ENCODE results near the gene PLEKHM2. TPM values are rescaled to one million over a fixed set of nuclear protein-coding genes. Genes with fewer than 3 reads are reported as not detected.

Gene PLEKHM2
- total RNA-seq, 1 donor from 2014 or later, result 88.1 TPM

GRCh38 chr1:15760520-15761211, 76.5 kb downstream of the PLEKHM2 start:
- H3K4me3 Mint-ChIP-seq (ENCODE audit: unreplicated experiment), result peak overlapping the region; percentile 84
- H3K27ac Mint-ChIP-seq (ENCODE audit: unreplicated experiment), result peak overlapping the region; percentile 95
- DNase-seq (ENCODE audit: extremely low spot score, unreplicated experiment), result no peak
- H3K36me3 Mint-ChIP-seq (ENCODE audit: unreplicated experiment), result peaks cover 14% of the 10 kb centered on the region
- H3K9me3 Mint-ChIP-seq (ENCODE audit: unreplicated experiment), result no peaks in the 10 kb centered on the region
- H3K27me3 Mint-ChIP-seq (ENCODE audit: unreplicated experiment), result no peaks in the 10 kb centered on the region
- TF ChIP-seq CTCF (IDR thresholded peaks at IDR 0.05), result no peak
- peaks cover 59% of the 10 kb centered on the region for H3K4me1 Mint-ChIP-seq (ENCODE audit: unreplicated experiment)

DNA sequence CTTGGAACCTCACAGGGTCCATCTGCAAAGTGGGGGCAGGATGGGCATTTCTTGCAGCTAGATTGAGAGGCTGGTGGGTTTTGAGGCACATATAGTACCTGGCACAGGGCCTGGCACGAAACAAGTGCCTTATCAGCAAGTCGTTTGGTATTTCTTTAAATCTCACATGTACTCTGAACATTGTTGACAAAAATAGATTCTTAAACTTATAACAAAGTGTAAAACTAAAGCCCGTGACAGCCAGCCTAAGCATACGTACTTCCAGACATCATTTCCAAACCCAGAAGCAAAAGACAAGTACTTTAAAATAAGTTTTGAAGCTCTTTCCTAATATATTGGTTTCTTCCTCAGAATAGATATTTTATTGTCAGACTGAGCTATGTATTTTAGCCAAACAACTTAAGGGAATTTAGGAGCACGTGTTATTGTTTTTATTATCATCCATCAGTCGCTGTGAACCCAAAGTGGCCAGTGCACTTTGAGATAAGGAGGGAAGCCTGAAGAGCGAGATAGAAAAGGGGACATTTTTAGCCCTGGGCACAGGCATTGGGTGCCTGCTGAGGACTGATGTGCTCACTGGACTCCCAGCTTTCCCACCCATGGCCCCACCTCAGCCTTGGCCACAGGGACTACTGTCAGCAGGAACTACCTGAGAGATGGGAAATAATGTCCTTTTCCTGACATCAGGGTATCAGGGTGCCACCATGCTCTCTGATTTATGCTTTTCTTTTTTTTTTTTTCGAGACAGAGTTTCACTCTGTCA, 77.4 kb downstream of the PLEKHM2 start:
- no peak for TF ChIP-seq CTCF (IDR thresholded peaks at IDR 0.05)
- Mint-ChIP-seq H3K36me3 (ENCODE audit: unreplicated experiment) (peaks cover 19% of the 10 kb centered on the region), H3K4me1 (ENCODE audit: unreplicated experiment) (peaks cover 55% of the 10 kb centered on the region), H3K27ac (ENCODE audit: unreplicated experiment) (peak overlapping the region; percentile 95), H3K9me3 (ENCODE audit: unreplicated experiment) (no peaks in the 10 kb centered on the region), H3K4me3 (ENCODE audit: unreplicated experiment) (peak overlapping the region; percentile 84), H3K27me3 (ENCODE audit: unreplicated experiment) (no peaks in the 10 kb centered on the region)
- no peak for DNase-seq (ENCODE audit: extremely low spot score, unreplicated experiment)

- Mint-ChIP-seq H3K4me3 (ENCODE audit: unreplicated experiment) (no peak overlapping the region), H3K9me3 (ENCODE audit: unreplicated experiment) (no peaks in the 10 kb centered on the region), H3K36me3 (ENCODE audit: unreplicated experiment) (peaks cover 19% of the 10 kb centered on the region), H3K4me1 (ENCODE audit: unreplicated experiment) (peaks cover 47% of the 10 kb centered on the region), H3K27me3 (ENCODE audit: unreplicated experiment) (no peaks in the 10 kb centered on the region), H3K27ac (ENCODE audit: unreplicated experiment) (peak overlapping the region; percentile 73)
- no peak for TF ChIP-seq CTCF (IDR thresholded peaks at IDR 0.05)
- no peak for DNase-seq (ENCODE audit: extremely low spot score, unreplicated experiment)
Measured at GRCh38 chr1:15762546-15762945, 78.4 kb downstream of the PLEKHM2 start.

DNA sequence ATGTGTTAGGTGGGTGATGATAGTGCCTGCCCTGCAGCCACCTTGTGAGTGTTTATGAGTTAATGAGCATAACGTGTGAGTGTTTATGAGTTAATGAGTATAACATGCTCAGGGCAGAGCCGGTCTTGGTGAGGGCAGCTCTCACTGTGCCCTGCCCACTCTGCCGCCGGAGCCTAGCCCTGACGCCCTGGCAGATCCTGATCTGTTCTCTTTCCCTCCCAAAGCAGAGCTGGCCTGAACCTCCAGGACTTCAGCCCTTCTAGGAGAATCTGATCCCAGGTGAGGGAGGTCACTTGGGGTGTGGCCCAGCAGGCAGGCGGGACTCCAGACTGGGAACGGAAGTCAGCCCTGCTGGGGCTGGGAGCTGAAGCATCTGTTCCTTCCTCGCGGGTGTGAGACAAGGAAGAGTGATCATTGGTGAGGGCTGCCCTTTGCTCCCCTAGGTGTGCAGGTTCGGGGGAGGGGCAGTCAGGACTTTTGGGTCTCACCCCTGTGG, 80.2 kb downstream of the PLEKHM2 start:
- Mint-ChIP-seq H3K36me3 (ENCODE audit: unreplicated experiment) (peaks cover 24% of the 10 kb centered on the region), H3K4me3 (ENCODE audit: unreplicated experiment) (no peak overlapping the region), H3K9me3 (ENCODE audit: unreplicated experiment) (no peaks in the 10 kb centered on the region), H3K27me3 (ENCODE audit: unreplicated experiment) (no peaks in the 10 kb centered on the region), H3K4me1 (ENCODE audit: unreplicated experiment) (peaks cover 41% of the 10 kb centered on the region), H3K27ac (ENCODE audit: unreplicated experiment) (peak overlapping the region; percentile 44)
- TF ChIP-seq CTCF (IDR thresholded peaks at IDR 0.05), result no peak
- DNase-seq (ENCODE audit: extremely low spot score, unreplicated experiment), result no peak

DNA sequence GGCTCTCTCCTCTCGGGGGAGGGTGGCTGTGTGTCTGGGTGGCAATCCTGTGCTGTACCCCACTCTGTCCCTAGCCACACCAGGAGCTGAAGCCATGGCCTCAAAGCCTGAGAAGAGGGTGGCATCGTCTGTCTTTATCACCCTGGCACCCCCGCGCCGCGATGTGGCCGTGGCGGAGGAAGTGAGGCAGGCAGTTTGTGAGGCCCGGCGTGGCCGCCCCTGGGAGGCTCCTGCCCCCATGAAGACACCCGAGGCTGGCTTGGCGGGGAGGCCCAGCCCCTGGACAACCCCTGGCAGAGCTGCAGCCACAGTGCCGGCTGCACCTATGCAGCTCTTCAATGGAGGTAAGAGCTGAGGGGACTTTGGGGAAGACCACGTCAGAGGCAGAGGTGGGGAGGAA, 80.8 kb downstream of the PLEKHM2 start:
- H3K27ac Mint-ChIP-seq (ENCODE audit: unreplicated experiment), result no peak overlapping the region
- H3K27me3 Mint-ChIP-seq (ENCODE audit: unreplicated experiment), result no peaks in the 10 kb centered on the region
- peaks cover 35% of the 10 kb centered on the region for H3K4me1 Mint-ChIP-seq (ENCODE audit: unreplicated experiment)
- no peak overlapping the region for H3K4me3 Mint-ChIP-seq (ENCODE audit: unreplicated experiment)
- peaks cover 24% of the 10 kb centered on the region for H3K36me3 Mint-ChIP-seq (ENCODE audit: unreplicated experiment)
- no peak for TF ChIP-seq CTCF (IDR thresholded peaks at IDR 0.05)
- DNase-seq (ENCODE audit: extremely low spot score, unreplicated experiment), result no peak
- no peaks in the 10 kb centered on the region for H3K9me3 Mint-ChIP-seq (ENCODE audit: unreplicated experiment)
